ENCODE results near the gene FADS3.

- TF ChIP-seq SPI1 (IDR thresholded peaks at IDR 0.05; ENCODE audit: low read depth, low read length), result no peak
- no peak for TF ChIP-seq TAF1 (IDR thresholded peaks at IDR 0.05; ENCODE audit: low read depth, low read length)
Measured at GRCh38 chr11:61866958-61867343, 24.4 kb downstream of the FADS3 start.
